Neural crest cell (in vitro differentiated cells): ENCODE data around the gene CLSTN2. TPM values are rescaled to one million over a fixed set of nuclear protein-coding genes. Genes with fewer than 3 reads are reported as not detected.
A peak's percentile ranks its signal among the peaks of the same experiment; 100 is the strongest.

ENCODE experiments used
- DNase-seq: peaks from one replicate; pipeline ENCODE4 v3.0.0; 2021; ENCODE audit warnings: low read depth, mixed read lengths, low spot score
- H3K27ac Mint-ChIP-seq: one replicate; pipeline ENCODE4 v1.8.0; 2021; ENCODE audit warnings: mild to moderate bottlenecking, mixed read lengths; ENCODE audit not compliant: unreplicated experiment
- H3K27me3 Mint-ChIP-seq: 2 replicates; pipeline ENCODE4 v1.8.0; 2021; ENCODE audit warnings: low read depth, mild to moderate bottlenecking, mixed read lengths
- H3K36me3 Mint-ChIP-seq: 2 replicates; pipeline ENCODE4 v1.8.0; 2021; ENCODE audit warnings: low read depth, mild to moderate bottlenecking, mixed read lengths
- H3K4me1 Mint-ChIP-seq: 2 replicates; pipeline ENCODE4 v1.8.0; 2021; ENCODE audit warnings: mixed read lengths
- H3K4me3 Mint-ChIP-seq: one replicate; pipeline ENCODE4 v1.8.0; 2021; ENCODE audit warnings: mild to moderate bottlenecking, mixed read lengths
- H3K9me3 Mint-ChIP-seq: 2 replicates; pipeline ENCODE4 v1.8.0; 2021; ENCODE audit warnings: mixed read lengths
- CTCF ChIP-seq: fragments of 200-600 bp; sonication (generic); conservative IDR thresholded peaks from 2 replicates; pipeline ENCODE4 v1.5.0; 2021; ENCODE audit warnings: antibody characterized with exemption, mild to moderate bottlenecking
- total RNA-seq: library from RNA; stranded (reverse); gene quantifications from 2 replicates; pipeline ENCODE4 v1.2.1, GENCODE V29; 2021

CLSTN2 gene
- total RNA-seq, 1 donor from 2014 or later: 1.9 TPM

- Mint-ChIP-seq H3K36me3 (no peaks in the 10 kb centered on the region), H3K27me3 (no peaks in the 10 kb centered on the region), H3K27ac (peak overlapping the region; percentile 67), H3K4me1 (peaks cover 31% of the 10 kb centered on the region), H3K4me3 (no peak overlapping the region), H3K9me3 (no peaks in the 10 kb centered on the region)
- no peak for DNase-seq
- TF ChIP-seq CTCF: no peak
Measured at GRCh38 chr3:140052771-140053702, 118.1 kb downstream of the CLSTN2 start.

GRCh38 chr3:140053794-140054193 lies 118.8 kb downstream of the CLSTN2 start:
- Mint-ChIP-seq H3K9me3 (no peaks in the 10 kb centered on the region), H3K36me3 (no peaks in the 10 kb centered on the region), H3K27ac (no peak overlapping the region), H3K4me1 (peaks cover 31% of the 10 kb centered on the region), H3K4me3 (no peak overlapping the region), H3K27me3 (no peaks in the 10 kb centered on the region)
- TF ChIP-seq CTCF: no peak
- DNase-seq: no peak

GRCh38 chr3:140055092-140055791 lies 120.3 kb downstream of the CLSTN2 start:
- TF ChIP-seq CTCF: no peak
- no peaks in the 10 kb centered on the region for H3K27me3 Mint-ChIP-seq
- DNase-seq: no peak
- H3K27ac Mint-ChIP-seq: no peak overlapping the region
- peaks cover 26% of the 10 kb centered on the region for H3K4me1 Mint-ChIP-seq
- no peak overlapping the region for H3K4me3 Mint-ChIP-seq
- no peaks in the 10 kb centered on the region for H3K9me3 Mint-ChIP-seq
- H3K36me3 Mint-ChIP-seq: no peaks in the 10 kb centered on the region

GRCh38 chr3:140056047-140056446 lies 121.1 kb downstream of the CLSTN2 start:
- Mint-ChIP-seq H3K4me1 (peaks cover 19% of the 10 kb centered on the region), H3K36me3 (no peaks in the 10 kb centered on the region), H3K9me3 (no peaks in the 10 kb centered on the region), H3K27ac (no peak overlapping the region), H3K4me3 (no peak overlapping the region), H3K27me3 (no peaks in the 10 kb centered on the region)
- TF ChIP-seq CTCF: no peak
- no peak for DNase-seq

GRCh38 chr3:140061211-140061610 lies 126.2 kb downstream of the CLSTN2 start:
- no peak overlapping the region for H3K27ac Mint-ChIP-seq
- no peaks in the 10 kb centered on the region for H3K27me3 Mint-ChIP-seq

More at GRCh38 chr3:140061211-140061610, 126.2 kb downstream of the CLSTN2 start:
- Mint-ChIP-seq H3K36me3 (no peaks in the 10 kb centered on the region), H3K4me1 (no peaks in the 10 kb centered on the region), H3K9me3 (peaks cover 3% of the 10 kb centered on the region), H3K4me3 (no peak overlapping the region)
- no peak for DNase-seq
- no peak for TF ChIP-seq CTCF
